HepG2 (cell line): ENCODE data around the gene GCHFR. TPM values are rescaled to one million over a fixed set of nuclear protein-coding genes. Genes with fewer than 3 reads are reported as not detected.
A peak's percentile ranks its signal among the peaks of the same experiment; 100 is the strongest.

Experiments
- BCL6 ChIP-seq: IDR thresholded peaks from 2 replicates; pipeline ENCODE4 v1.6.1; 2016; ENCODE audit warnings: missing genetic modification reagents, missing compliant biosample characterization
- FOXK1 ChIP-seq: sonication (generic); formaldehyde crosslinking; IDR thresholded peaks from 2 replicates; pipeline ENCODE4 v1.4.0; 2020; ENCODE audit warnings: low read depth, missing genetic modification reagents, borderline replicate concordance
- GABPA ChIP-seq, 2 experiments: IDR thresholded peaks; 2 replicates each; pipeline ENCODE4 v1.6.1; 2011 to 2016; ENCODE audit warnings: low read depth in 2 of 2, low read length in 1 of 2, missing biosample characterization in 1 of 2, missing genetic modification characterization in 1 of 2
- GABPB1 ChIP-seq: IDR thresholded peaks from 2 replicates; pipeline ENCODE4 v1.6.1; 2016; ENCODE audit warnings: mild to moderate bottlenecking, missing genetic modification reagents, moderate library complexity, missing compliant biosample characterization
- HDAC1 ChIP-seq: sonication (generic); formaldehyde crosslinking; IDR thresholded peaks from 2 replicates; pipeline ENCODE4 v1.5.1; 2020; ENCODE audit warnings: mild to moderate bottlenecking, missing genetic modification reagents
- KAT8 ChIP-seq: IDR thresholded peaks from 2 replicates; pipeline ENCODE4 v1.6.1; 2016; ENCODE audit warnings: missing genetic modification reagents, missing compliant biosample characterization
- MED1 ChIP-seq: sonication (generic); formaldehyde crosslinking; IDR thresholded peaks from 2 replicates; pipeline ENCODE4 v1.4.0; 2020; ENCODE audit warnings: missing genetic modification reagents
- MED13 ChIP-seq: sonication (generic); formaldehyde crosslinking; IDR thresholded peaks from 2 replicates; pipeline ENCODE4 v1.5.0; 2020; ENCODE audit warnings: missing genetic modification reagents
- MXD4 ChIP-seq: IDR thresholded peaks from 2 replicates; pipeline ENCODE4 v1.6.1; 2016; ENCODE audit warnings: mild to moderate bottlenecking, missing biosample characterization, missing genetic modification reagents
- TARDBP ChIP-seq: sonication (generic); formaldehyde crosslinking; IDR thresholded peaks from 2 replicates; pipeline ENCODE4 v1.8.0; 2022; ENCODE audit warnings: mild to moderate bottlenecking, missing genetic modification reagents
- TEAD3 ChIP-seq: optimal IDR thresholded peaks from 2 replicates; pipeline ENCODE3; 2016; ENCODE audit warnings: borderline replicate concordance
- TFE3 ChIP-seq: IDR thresholded peaks from 2 replicates; pipeline ENCODE4 v1.6.1; 2016
- YEATS2 ChIP-seq: sonication (generic); formaldehyde crosslinking; IDR thresholded peaks from 2 replicates; pipeline ENCODE4 v1.4.0; 2020; ENCODE audit warnings: missing genetic modification reagents, borderline replicate concordance
- ZBTB33 ChIP-seq: sonication (generic); formaldehyde crosslinking; IDR thresholded peaks from 2 replicates; pipeline ENCODE4 v1.4.0; 2020; ENCODE audit warnings: missing genetic modification reagents
- ZNF574 ChIP-seq: sonication (generic); formaldehyde crosslinking; IDR thresholded peaks from 2 replicates; pipeline ENCODE4 v1.4.0; 2020; ENCODE audit warnings: missing genetic modification reagents
- ZNF772 ChIP-seq: sonication (generic); formaldehyde crosslinking; IDR thresholded peaks from 2 replicates; pipeline ENCODE4 v1.5.0; 2020; ENCODE audit warnings: mild to moderate bottlenecking, missing genetic modification reagents
- ZSCAN25 ChIP-seq: sonication (generic); formaldehyde crosslinking; IDR thresholded peaks from 2 replicates; pipeline ENCODE4 v1.8.0; 2022; ENCODE audit warnings: mild to moderate bottlenecking, missing genetic modification reagents
- polyA plus RNA-seq, 8 experiments: library from polyadenylated mRNA; depleted of rRNA in 3 of 8; stranded (reverse) in 7 of 8; unstranded in 1 of 8; fragments of >200 nt; fragmentation: Illumina TruSeq in 4 of 8; extraction: Trizol in 4 of 8; gene quantifications; 2 replicates each; pipeline versions ENCODE4 v1.2.1 to v1.2.3, GENCODE V29; 2011 to 2016; ENCODE audit warnings: low read depth in 4 of 8, missing spikeins in 1 of 8, mixed read lengths in 1 of 8; ENCODE audit not compliant: insufficient read depth in 1 of 8
- total RNA-seq, 5 experiments: library from RNA; depleted of rRNA; stranded (reverse); fragments of >200 nt; fragmentation: Illumina TruSeq; extraction: Trizol; gene quantifications; 2 replicates each; pipeline ENCODE4 v1.2.3, GENCODE V29; 2016; ENCODE audit warnings: low read depth in 1 of 5
- TF ChIP-seq, protein P1 (sequence below): IDR thresholded peaks from 2 replicates; pipeline ENCODE4 v1.6.1; 2016; ENCODE audit warnings: missing genetic modification reagents, missing compliant biosample characterization
- TF ChIP-seq, protein P2 (sequence below): sonication (generic); formaldehyde crosslinking; IDR thresholded peaks from 2 replicates; pipeline ENCODE4 v1.5.0; 2020; ENCODE audit warnings: missing genetic modification reagents
- TF ChIP-seq, protein P3 (sequence below): sonication (generic); formaldehyde crosslinking; IDR thresholded peaks from 2 replicates; pipeline ENCODE4 v1.5.0; 2020; ENCODE audit warnings: missing genetic modification reagents, mild to moderate bottlenecking, borderline replicate concordance

Gene GCHFR
- total and polyA plus RNA-seq, 2 of the 13 experiments (the other 11 are each of a cell fraction or from before 2014, with no cell fraction given) = 51.5 to 92.4 TPM

- TF ChIP-seq FOXK1 (0 out of 2 replicates have a peak, but pooled peaks have one; percentile 16), GABPB1 (CRISPR knock-in tag) (peak; percentile 39; the same call in 1 of the 2 replicates), HDAC1 (no peak), MED1 (CRISPR knock-in tag) (0 out of 2 replicates have a peak, but pooled peaks have one; percentile 19), MXD4 (0 out of 2 replicates have a peak, but pooled peaks have one; percentile 33), MED13 (CRISPR knock-in tag) (peak; percentile 30; the same call in 1 of the 2 replicates), TARDBP (no peak), YEATS2 (CRISPR knock-in tag) (peak; percentile 50; the same call in 1 of the 2 replicates), ZNF772 (CRISPR knock-in tag) (no peak), GABPA (IDR thresholded peaks at IDR 0.05; ENCODE audit: low read depth, low read length) (no peak), GABPA (CRISPR knock-in tag; IDR thresholded peaks at IDR 0.05; ENCODE audit: low read depth) (no peak), BCL6 (0 out of 2 replicates have a peak, but pooled peaks have one; percentile 21), ZNF574 (CRISPR knock-in tag) (peak; percentile 35; the same call in 1 of the 2 replicates), ZSCAN25 (CRISPR knock-in tag) (0 out of 2 replicates have a peak, but pooled peaks have one; percentile 55), TEAD3 (CRISPR knock-in tag) (peak; percentile 55), ZBTB33 (CRISPR knock-in tag) (peak; percentile 49; the same call in 1 of the 2 replicates), KAT8 (CRISPR knock-in tag) (peak; percentile 60; the same call in 1 of the 2 replicates), TFE3 (CRISPR knock-in tag) (0 out of 2 replicates have a peak, but pooled peaks have one; percentile 23)
- TF ChIP-seq, protein P1, sequence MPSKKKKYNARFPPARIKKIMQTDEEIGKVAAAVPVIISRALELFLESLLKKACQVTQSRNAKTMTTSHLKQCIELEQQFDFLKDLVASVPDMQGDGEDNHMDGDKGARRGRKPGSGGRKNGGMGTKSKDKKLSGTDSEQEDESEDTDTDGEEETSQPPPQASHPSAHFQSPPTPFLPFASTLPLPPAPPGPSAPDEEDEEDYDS (CRISPR knock-in tag) = peak; percentile 47; the same call in 1 of the 2 replicates
- TF ChIP-seq, protein P2, sequence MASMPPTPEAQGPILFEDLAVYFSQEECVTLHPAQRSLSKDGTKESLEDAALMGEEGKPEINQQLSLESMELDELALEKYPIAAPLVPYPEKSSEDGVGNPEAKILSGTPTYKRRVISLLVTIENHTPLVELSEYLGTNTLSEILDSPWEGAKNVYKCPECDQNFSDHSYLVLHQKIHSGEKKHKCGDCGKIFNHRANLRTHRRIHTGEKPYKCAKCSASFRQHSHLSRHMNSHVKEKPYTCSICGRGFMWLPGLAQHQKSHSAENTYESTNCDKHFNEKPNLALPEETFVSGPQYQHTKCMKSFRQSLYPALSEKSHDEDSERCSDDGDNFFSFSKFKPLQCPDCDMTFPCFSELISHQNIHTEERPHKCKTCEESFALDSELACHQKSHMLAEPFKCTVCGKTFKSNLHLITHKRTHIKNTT (CRISPR knock-in tag) = no peak
- TF ChIP-seq, protein P3, sequence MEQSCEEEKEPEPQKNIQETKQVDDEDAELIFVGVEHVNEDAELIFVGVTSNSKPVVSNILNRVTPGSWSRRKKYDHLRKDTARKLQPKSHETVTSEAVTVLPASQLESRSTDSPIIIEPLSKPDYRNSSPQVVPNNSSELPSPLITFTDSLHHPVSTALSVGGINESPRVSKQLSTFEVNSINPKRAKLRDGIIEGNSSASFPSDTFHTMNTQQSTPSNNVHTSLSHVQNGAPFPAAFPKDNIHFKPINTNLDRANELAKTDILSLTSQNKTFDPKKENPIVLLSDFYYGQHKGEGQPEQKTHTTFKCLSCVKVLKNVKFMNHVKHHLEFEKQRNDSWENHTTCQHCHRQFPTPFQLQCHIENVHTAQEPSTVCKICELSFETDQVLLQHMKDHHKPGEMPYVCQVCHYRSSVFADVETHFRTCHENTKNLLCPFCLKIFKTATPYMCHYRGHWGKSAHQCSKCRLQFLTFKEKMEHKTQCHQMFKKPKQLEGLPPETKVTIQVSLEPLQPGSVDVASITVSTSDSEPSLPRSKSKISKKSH (CRISPR knock-in tag) = 0 out of 2 replicates have a peak, but pooled peaks have one; percentile 42
Measured at GRCh38 chr15:40782609-40783227, 18.9 kb downstream of the GCHFR start (continued).
